ENCODE measurements around the gene RASAL1. TPM values are rescaled to one million over a fixed set of nuclear protein-coding genes. Genes with fewer than 3 reads are reported as not detected.

Gene RASAL1
- total RNA-seq, 2 donors from 2014 or later = 1.6 to 9.9 TPM

DNA sequence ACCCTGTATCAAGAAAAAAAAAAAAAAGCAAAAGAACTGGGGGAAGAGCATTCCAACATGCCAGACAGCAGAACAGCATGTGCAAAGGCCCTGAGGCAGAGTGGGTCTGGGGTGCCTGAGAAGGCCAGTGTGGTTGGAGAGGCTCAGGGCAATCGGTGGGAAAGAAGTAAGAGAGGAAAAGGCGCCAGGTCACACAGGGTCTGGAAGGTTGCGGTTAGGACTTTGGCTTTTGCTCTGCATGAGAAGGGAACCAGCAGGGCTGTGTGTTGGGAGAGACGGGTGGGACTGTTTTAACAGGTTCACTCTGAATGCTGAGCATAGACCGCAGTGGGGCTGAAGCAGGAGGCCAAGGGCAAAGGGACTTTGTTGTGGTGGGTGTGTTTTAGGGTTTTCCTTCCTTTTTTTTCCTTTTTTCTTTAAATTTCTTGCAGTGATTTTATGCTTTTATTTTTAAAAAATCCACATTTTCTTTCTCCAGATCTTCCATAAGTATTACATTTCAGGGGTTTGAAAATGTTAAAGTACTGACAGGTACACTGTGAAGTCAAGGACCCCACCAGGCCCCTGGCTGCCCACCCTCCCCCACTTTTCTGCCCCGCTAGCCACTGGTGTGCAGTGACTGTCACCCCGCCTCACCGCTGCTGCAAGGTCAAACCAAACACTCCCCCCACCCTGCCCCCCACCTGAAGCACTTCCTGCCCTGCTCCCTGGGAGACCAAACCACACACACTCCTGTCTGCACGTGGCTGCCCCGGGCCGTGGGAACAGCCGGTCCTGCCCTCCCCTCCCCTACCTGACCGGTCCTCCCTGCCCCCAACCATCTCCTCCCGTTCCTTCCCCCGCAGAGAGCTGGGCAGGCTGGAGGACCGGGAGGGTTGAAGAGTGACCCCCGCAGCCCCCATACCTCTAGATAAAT is 49.1 kb downstream of the RASAL1 start:
- Histone ChIP-seq H3K27me3 (replicated peaks; ENCODE audit: insufficient read depth) (no peaks in the 10 kb centered on the region), H3K36me3 (no peaks in the 10 kb centered on the region), H3K4me3 (no peak overlapping the region), H3K9me3 (no peaks in the 10 kb centered on the region), H3K27ac (no peak overlapping the region), H3K4me1 (replicated peaks) (no peaks in the 10 kb centered on the region)
- no peak for TF ChIP-seq POLR2AphosphoS5 (IDR thresholded peaks at IDR 0.05)
- TF ChIP-seq, protein P1, sequence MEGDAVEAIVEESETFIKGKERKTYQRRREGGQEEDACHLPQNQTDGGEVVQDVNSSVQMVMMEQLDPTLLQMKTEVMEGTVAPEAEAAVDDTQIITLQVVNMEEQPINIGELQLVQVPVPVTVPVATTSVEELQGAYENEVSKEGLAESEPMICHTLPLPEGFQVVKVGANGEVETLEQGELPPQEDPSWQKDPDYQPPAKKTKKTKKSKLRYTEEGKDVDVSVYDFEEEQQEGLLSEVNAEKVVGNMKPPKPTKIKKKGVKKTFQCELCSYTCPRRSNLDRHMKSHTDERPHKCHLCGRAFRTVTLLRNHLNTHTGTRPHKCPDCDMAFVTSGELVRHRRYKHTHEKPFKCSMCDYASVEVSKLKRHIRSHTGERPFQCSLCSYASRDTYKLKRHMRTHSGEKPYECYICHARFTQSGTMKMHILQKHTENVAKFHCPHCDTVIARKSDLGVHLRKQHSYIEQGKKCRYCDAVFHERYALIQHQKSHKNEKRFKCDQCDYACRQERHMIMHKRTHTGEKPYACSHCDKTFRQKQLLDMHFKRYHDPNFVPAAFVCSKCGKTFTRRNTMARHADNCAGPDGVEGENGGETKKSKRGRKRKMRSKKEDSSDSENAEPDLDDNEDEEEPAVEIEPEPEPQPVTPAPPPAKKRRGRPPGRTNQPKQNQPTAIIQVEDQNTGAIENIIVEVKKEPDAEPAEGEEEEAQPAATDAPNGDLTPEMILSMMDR (IDR thresholded peaks at IDR 0.05) = no peak
- no peak for TF ChIP-seq POLR2A (IDR thresholded peaks at IDR 0.05)
- DNase-seq (ENCODE audit: low spot score) = no peak
- intact Hi-C loops (cut with DNase I) = no loop called here
- 49% methylated on average over 17 of the region's 17 CpGs for WGBS

GRCh38 chr12:113083863-113084435 is 51.6 kb downstream of the RASAL1 start:
- Histone ChIP-seq H3K4me3 (no peak overlapping the region), H3K36me3 (no peaks in the 10 kb centered on the region), H3K27me3 (replicated peaks; ENCODE audit: insufficient read depth) (no peaks in the 10 kb centered on the region), H3K27ac (no peak overlapping the region), H3K4me1 (replicated peaks) (no peaks in the 10 kb centered on the region), H3K9me3 (no peaks in the 10 kb centered on the region)
- intact Hi-C loops (cut with DNase I) = no loop called here
- DNase-seq (ENCODE audit: low spot score) = no peak
- 81% methylated on average over 11 of the region's 11 CpGs for WGBS
- no peak for TF ChIP-seq POLR2A (IDR thresholded peaks at IDR 0.05)
- TF ChIP-seq, protein P1 (IDR thresholded peaks at IDR 0.05) = no peak
- TF ChIP-seq POLR2AphosphoS5 (IDR thresholded peaks at IDR 0.05) = no peak

DNA sequence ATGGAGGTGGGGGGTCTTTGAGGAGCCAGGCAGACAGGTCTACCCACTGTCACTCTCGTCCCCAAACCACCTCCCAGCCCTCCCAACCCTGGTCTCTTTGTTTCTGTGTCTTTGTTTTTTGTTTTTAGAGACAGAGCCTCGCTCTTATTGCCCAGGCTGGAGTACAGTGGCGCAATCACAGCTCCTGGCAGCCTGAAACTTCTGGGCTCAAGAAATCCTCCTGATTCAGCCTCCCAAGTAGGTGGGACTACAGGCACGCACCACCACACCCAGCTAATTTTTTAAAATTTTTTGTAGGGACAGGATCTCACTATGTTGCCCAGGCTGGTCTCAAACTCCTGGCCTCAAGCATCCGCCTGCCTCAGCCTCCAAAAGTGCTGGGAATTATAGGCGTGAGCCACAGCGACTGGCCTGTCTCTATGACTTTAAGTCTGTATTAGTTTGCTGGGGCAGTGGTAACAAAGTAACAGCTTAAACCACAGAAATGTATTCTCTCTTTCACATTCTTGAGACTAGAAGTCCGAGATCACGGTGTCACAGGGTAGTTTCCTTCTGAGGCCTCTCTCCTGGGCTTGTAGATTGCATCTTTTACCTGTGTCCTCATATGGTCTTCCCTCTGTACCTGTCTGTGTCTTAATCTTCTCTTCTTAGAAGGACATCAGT is 52.9 kb downstream of the RASAL1 start:
- TF ChIP-seq POLR2AphosphoS5 (IDR thresholded peaks at IDR 0.05) = no peak
- Histone ChIP-seq H3K4me1 (replicated peaks) (no peaks in the 10 kb centered on the region), H3K36me3 (no peaks in the 10 kb centered on the region), H3K27me3 (replicated peaks; ENCODE audit: insufficient read depth) (no peaks in the 10 kb centered on the region), H3K27ac (no peak overlapping the region), H3K9me3 (no peaks in the 10 kb centered on the region), H3K4me3 (no peak overlapping the region)
- intact Hi-C loops (cut with DNase I) = no loop called here
- DNase-seq (ENCODE audit: low spot score) = no peak
- 90% methylated on average over 9 of the region's 9 CpGs for WGBS

- H3K27ac ChIP-seq = no peak overlapping the region
- 64% methylated on average over 4 of the region's 4 CpGs for WGBS
- H3K4me3 ChIP-seq = no peak overlapping the region
- peaks cover 3% of the 10 kb centered on the region for H3K27me3 ChIP-seq (replicated peaks; ENCODE audit: insufficient read depth)
- no peaks in the 10 kb centered on the region for H3K9me3 ChIP-seq
- TF ChIP-seq POLR2AphosphoS5 (IDR thresholded peaks at IDR 0.05) = no peak
- TF ChIP-seq POLR2A (IDR thresholded peaks at IDR 0.05) = no peak
- TF ChIP-seq, protein P1 (IDR thresholded peaks at IDR 0.05) = no peak
- H3K36me3 ChIP-seq = no peaks in the 10 kb centered on the region
- DNase-seq (ENCODE audit: low spot score) = no peak
- no peaks in the 10 kb centered on the region for H3K4me1 ChIP-seq (replicated peaks)
- intact Hi-C loops (cut with DNase I) = no loop called here
Observed at GRCh38 chr12:113081873-113082272, 53.7 kb downstream of the RASAL1 start.

DNA sequence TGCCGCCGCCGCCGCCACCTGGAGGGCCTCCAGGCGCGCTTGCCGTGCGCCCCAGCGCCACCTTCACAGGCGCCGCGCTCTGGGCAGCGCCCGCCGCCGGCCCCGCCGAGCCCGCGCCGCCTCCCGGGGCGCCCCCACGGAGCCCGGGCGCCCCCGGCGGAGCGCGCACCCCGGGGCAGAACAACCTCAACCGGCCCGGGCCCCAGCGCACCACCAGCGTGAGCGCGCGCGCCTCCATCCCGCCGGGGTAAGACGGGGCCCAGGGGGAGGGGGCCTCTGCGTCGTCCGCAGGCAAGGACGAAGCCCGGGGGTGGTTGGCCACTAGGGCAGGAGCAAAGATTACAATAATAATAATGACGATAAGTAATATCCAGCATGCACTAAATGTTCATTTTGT is 57.7 kb downstream of the RASAL1 start:
- no peak for TF ChIP-seq POLR2A (IDR thresholded peaks at IDR 0.05)
- no peak for TF ChIP-seq POLR2AphosphoS5 (IDR thresholded peaks at IDR 0.05)
- TF ChIP-seq, protein P1 (IDR thresholded peaks at IDR 0.05) = no peak
- DNase-seq (ENCODE audit: low spot score) = no peak
- Histone ChIP-seq H3K27me3 (replicated peaks; ENCODE audit: insufficient read depth) (peaks cover 3% of the 10 kb centered on the region), H3K36me3 (no peaks in the 10 kb centered on the region), H3K4me3 (no peak overlapping the region), H3K9me3 (no peaks in the 10 kb centered on the region), H3K4me1 (replicated peaks) (no peaks in the 10 kb centered on the region), H3K27ac (no peak overlapping the region)
- WGBS = 33% methylated on average over 43 of the region's 48 CpGs
- intact Hi-C loops (cut with DNase I) = no loop called here
